ENCODE results near the gene DUSP5.

DNA sequence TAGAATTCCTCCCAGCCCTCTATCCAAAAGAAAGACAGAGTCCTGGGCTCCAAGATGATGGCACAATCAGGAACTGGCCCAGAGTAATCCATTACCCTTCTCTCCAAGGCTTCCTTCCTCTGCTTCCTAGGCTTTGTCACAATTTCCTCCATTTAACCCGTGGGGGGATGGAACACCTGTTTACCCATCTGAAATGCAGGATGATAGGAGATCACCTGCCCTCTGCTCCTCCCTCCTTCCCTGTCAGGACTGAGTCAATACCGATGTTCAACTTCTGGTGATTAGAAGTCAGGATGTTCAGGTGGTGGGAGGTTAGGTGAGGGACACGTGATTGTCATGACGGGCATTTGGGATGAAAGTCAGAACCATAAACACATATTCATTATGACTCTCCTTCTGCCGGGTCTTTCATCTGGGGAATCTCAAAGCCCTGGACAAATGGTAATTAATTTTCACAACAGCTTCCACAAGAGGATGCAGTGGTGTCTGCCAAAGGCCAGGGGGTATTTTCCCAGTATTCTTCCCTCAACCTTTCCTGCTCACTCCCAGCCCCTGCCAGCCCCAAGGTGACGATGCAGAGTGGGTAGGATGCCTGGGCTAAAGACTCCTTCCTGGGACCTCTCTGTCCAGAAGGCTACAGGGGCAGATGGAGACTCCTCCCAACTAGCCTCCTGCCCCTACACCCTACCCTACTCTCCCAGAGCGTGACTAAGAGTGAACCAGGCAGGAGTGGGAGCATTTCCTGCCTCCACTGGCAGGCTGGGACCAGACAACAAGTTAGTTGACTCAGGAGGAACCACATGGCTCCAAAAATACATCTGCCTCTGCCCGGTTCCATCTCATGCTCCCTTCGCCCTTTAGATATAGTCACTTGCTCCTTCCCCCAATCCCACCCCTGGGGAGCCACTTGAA is 27.9 kb downstream of the DUSP5 start:
- TF ChIP-seq CTCF (IDR thresholded peaks at IDR 0.05; ENCODE audit: low read depth, low read length, missing input control) = no peak
- TF ChIP-seq, protein P1, sequence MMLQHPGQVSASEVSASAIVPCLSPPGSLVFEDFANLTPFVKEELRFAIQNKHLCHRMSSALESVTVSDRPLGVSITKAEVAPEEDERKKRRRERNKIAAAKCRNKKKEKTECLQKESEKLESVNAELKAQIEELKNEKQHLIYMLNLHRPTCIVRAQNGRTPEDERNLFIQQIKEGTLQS (IDR thresholded peaks at IDR 0.05) = no peak
- TF ChIP-seq EGR1 (IDR thresholded peaks at IDR 0.05; ENCODE audit: low read depth in 2 of 2) = no peak
- TF ChIP-seq RAD21 (IDR thresholded peaks at IDR 0.05) = no peak
- TF ChIP-seq JUND (IDR thresholded peaks at IDR 0.05) = no peak
- TF ChIP-seq, protein P2, sequence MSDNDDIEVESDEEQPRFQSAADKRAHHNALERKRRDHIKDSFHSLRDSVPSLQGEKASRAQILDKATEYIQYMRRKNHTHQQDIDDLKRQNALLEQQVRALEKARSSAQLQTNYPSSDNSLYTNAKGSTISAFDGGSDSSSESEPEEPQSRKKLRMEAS (IDR thresholded peaks at IDR 0.05) = no peak
- no peak for TF ChIP-seq GABPA (IDR thresholded peaks at IDR 0.05 in 1 of 2, conservative IDR thresholded peaks at IDR 0.05 in 1 of 2)
- no peak for TF ChIP-seq YY1 (IDR thresholded peaks at IDR 0.05)
- no peak for TF ChIP-seq TAF1 (conservative IDR thresholded peaks at IDR 0.05)

Data from liver (tissue), 3 donors.